Adrenal gland (tissue), 12 donors: ENCODE data around the gene CAMK1D. TPM values are rescaled to one million over a fixed set of nuclear protein-coding genes. Genes with fewer than 3 reads are reported as not detected.

Source experiments
- DNase-seq, 7 donors: peaks; one replicate each; pipeline ENCODE4 v3.0.0-alpha.2; 2019 to 2020
- H3K27ac ChIP-seq, 5 donors: fragments of 200-600 bp; sonication (generic) in 4 of 5; 1 replicate in 3 of 5; 2 replicates in 2 of 5; pipeline versions ENCODE4 v1.5.1 to v1.8.0; 2016 to 2020; ENCODE audit warnings: mild to moderate bottlenecking in 1 of 5
- H3K27me3 ChIP-seq: fragments of 200-600 bp; 2 replicates; pipeline ENCODE4 v1.8.0; 2021
- H3K36me3 ChIP-seq, 2 donors: fragments of 200-600 bp; replicated peaks in 1 of 2; 1 replicate in 1 of 2; 2 replicates in 1 of 2; pipeline versions ENCODE4 v1.5.1 to v1.8.0; 2018 to 2022
- H3K4me1 ChIP-seq, 2 donors: fragments of 200-600 bp; replicated peaks in 1 of 2; 1 replicate in 1 of 2; 2 replicates in 1 of 2; pipeline versions ENCODE4 v1.5.1 to v1.8.0; 2018 to 2021
- H3K4me3 ChIP-seq, 4 donors: fragments of 200-600 bp; sonication (generic) in 3 of 4; one replicate each; pipeline ENCODE4 v1.5.1; 2016 to 2018
- H3K9me3 ChIP-seq, 3 donors: fragments of 200-600 bp; sonication (generic) in 1 of 3; replicated peaks in 1 of 3; 1 replicate in 2 of 3; 2 replicates in 1 of 3; pipeline versions ENCODE4 v1.5.1 to v1.8.0; 2016 to 2021
- POLR2A ChIP-seq, 2 donors: fragments of 450-650 bp; IDR thresholded peaks; one replicate each; pipeline ENCODE4 v1.6.1; 2017; ENCODE audit warnings: antibody characterized with exemption in 2 of 2, mild to moderate bottlenecking in 2 of 2, moderate library complexity in 1 of 2
- WGBS, 4 donors: extraction: QIAGEN DNeasy Blood & Tissue Kit in 2 of 4; methylation state at CpG; one replicate each; pipeline versions ENCODE4 v1.1.5 to v1.1.7; 2013 to 2017; 5-methylcytosine and 5-hydroxymethylcytosine counted together
- intact Hi-C, 2 donors: fragments of 100-400 bp; cut with DNase I; formaldehyde crosslinking; loops; one replicate each; pipeline versions ENCODE4 v1.14.1 to v1.15.0; 2022 to 2023
- polyA plus RNA-seq, 3 donors: library from polyadenylated mRNA; stranded (reverse); fragments of 200-250 nt in 2 of 3; fragments of 350-450 nt in 1 of 3; fragmentation: Illumina TruSeq in 1 of 3; extraction: RNeasy Lipid Tissue Mini Kit (QIAGEN cat#74804) in 1 of 3; gene quantifications; one replicate each; pipeline ENCODE4 v1.2.3, GENCODE V29; 2013 to 2014
- total RNA-seq, 9 donors: library from RNA; depleted of rRNA in 4 of 9; stranded (reverse); fragments of >200 nt in 4 of 9; fragments of 120-200 nt in 1 of 9; fragmentation: NEBNext Ultra II Directional in 1 of 9; extraction: Animal tissue kit (Norgen Biotek cat#: 25700) in 1 of 9; gene quantifications; one replicate each; pipeline versions ENCODE4 v1.1.0 to v1.2.4, GENCODE V29; 2013 to 2023
- TF ChIP-seq, protein P1 (sequence below), 6 experiments: fragments of 450-650 bp in 4 of 6; fragments of 200-600 bp in 2 of 6; sonication (generic) in 1 of 6; IDR thresholded peaks; 1 replicate in 5 of 6; 2 replicates in 1 of 6; pipeline versions ENCODE4 v1.5.1 to v1.8.0; 2016 to 2021; ENCODE audit warnings: antibody characterized with exemption in 6 of 6, mild to moderate bottlenecking in 2 of 6, moderate library complexity in 1 of 6
- donor health status: healthy with polysubstance abuse.
- donor health status: Bipolar disorder and iron deficiency.
- donor health status: DM: yes; HTN: yes; CAD: no.
- donor health status: DM: no; HTN: no; CAD: no.
- donor health status: DM: no; HTN: no; CAD: no.
- donor health status: DM: yes; HTN: yes; CAD: no.

The CAMK1D gene
- total and polyA plus RNA-seq, 12 donors: 2.3 to 9.4 (median 6.5) TPM

DNA sequence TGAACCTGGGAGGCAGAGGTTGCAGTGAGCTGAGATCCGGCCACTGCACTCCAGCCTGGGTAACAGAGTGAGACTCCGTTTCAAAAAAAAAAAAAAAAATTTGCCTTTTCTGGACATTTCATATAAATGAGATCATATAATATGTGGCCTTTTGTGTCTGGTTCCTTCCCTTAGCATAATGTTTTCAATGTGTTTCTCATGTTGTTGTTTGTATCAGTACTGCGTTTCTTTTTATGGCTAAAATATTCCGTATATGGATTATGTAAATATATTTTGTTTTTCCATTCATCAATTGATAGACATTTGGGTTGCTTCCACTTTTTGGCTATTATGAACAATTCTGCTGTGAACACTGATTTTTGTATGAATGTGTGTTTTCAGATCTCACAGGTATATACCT, 394.6 kb downstream of the CAMK1D start:
- intact Hi-C loops: no loop called here
- DNase-seq: no peak
- 85 to 92% (median 87%) methylated on average over 4 of the region's 4 CpGs for WGBS, 4 donors

DNA sequence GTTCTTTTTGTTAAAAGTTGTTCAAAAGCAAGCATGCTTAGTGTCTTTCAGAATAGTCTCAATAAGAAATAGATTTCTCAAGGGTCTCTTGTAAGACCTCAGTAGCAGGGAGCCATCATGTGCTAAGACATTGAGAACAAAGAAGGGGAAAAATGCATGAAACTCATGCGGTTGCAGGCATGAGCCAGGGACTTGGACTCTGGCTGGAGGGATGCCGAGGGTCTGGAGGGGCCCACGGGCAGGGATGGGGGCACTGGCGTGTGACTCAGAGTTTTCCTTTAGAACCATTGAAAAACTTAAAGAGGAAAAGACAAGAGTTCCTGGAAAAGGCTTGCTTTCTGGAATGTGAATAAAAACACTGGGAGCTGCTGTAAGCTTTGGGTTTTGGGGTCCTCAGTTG, 398.8 kb downstream of the CAMK1D start:
- WGBS, 4 donors: 64 to 90% (median 80%) methylated on average over 4 of the region's 4 CpGs
- H3K9me3 ChIP-seq: no peaks in the 10 kb centered on the region
- TF ChIP-seq, protein P1, sequence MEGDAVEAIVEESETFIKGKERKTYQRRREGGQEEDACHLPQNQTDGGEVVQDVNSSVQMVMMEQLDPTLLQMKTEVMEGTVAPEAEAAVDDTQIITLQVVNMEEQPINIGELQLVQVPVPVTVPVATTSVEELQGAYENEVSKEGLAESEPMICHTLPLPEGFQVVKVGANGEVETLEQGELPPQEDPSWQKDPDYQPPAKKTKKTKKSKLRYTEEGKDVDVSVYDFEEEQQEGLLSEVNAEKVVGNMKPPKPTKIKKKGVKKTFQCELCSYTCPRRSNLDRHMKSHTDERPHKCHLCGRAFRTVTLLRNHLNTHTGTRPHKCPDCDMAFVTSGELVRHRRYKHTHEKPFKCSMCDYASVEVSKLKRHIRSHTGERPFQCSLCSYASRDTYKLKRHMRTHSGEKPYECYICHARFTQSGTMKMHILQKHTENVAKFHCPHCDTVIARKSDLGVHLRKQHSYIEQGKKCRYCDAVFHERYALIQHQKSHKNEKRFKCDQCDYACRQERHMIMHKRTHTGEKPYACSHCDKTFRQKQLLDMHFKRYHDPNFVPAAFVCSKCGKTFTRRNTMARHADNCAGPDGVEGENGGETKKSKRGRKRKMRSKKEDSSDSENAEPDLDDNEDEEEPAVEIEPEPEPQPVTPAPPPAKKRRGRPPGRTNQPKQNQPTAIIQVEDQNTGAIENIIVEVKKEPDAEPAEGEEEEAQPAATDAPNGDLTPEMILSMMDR (IDR thresholded peaks at IDR 0.05): no peak
- TF ChIP-seq POLR2A (IDR thresholded peaks at IDR 0.05): no peak
- intact Hi-C loops: no loop called here
- no peak overlapping the region for H3K27ac ChIP-seq
- H3K4me1 ChIP-seq: no peaks in the 10 kb centered on the region
- no peaks in the 10 kb centered on the region for H3K36me3 ChIP-seq
- no peak for DNase-seq
- H3K4me3 ChIP-seq: no peak overlapping the region
- H3K27me3 ChIP-seq: no peaks in the 10 kb centered on the region

More for the DNA sequence above, 394.6 kb downstream of the CAMK1D start:
- Histone ChIP-seq H3K4me1 (peaks cover 0 to 4% of the 10 kb centered on the region in 2 donors), H3K9me3 (no peaks in the 10 kb centered on the region), H3K27me3 (no peaks in the 10 kb centered on the region), H3K36me3 (no peaks in the 10 kb centered on the region), H3K4me3 (no peak overlapping the region), H3K27ac (no peak overlapping the region)
- no peak for TF ChIP-seq POLR2A (IDR thresholded peaks at IDR 0.05)
- TF ChIP-seq, protein P1 (IDR thresholded peaks at IDR 0.05): no peak

DNA sequence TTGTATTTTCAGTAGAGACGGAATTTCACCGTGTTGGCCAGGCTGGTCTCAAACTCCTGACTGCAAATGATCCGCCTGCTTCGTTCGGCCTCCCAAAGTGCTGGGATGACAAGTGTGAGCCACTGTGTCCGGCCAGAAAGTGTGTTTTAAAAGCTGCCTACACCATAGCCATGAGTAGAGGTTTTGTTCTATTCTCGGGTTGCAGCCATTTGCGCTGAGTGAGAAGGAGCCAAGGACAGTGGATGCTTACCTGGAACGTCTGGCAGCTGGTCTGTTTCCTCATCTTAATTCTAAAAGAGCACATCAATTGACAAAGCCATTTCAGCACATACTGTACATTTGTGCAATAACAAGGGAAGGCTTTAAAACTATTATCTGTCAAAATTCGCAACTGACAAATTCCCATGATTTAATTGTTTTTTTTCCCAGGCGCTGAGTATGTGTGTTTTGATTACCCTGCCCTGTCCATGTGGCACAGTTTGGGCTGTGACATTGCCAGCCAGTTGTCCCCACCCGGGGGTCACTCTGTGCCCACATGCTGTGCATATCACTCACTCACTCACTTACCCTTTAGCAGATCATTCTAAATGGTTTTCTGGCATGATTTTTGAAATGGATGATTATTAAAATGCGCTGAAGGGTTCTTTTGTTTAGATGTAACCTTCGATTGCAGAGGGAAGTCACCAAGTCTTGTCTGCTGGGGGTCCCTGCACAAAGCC, 400.6 kb downstream of the CAMK1D start:
- no peak for DNase-seq
- intact Hi-C loops: no loop called here
- H3K4me3 ChIP-seq: no peak overlapping the region
- WGBS, 4 donors: 87 to 90% (median 89%) methylated on average over 14 of the region's 14 CpGs
- H3K4me1 ChIP-seq: no peaks in the 10 kb centered on the region
- no peaks in the 10 kb centered on the region for H3K27me3 ChIP-seq
- TF ChIP-seq, protein P1 (IDR thresholded peaks at IDR 0.05): no peak
- no peak for TF ChIP-seq POLR2A (IDR thresholded peaks at IDR 0.05)
- no peak overlapping the region for H3K27ac ChIP-seq
- no peaks in the 10 kb centered on the region for H3K9me3 ChIP-seq
- no peaks in the 10 kb centered on the region for H3K36me3 ChIP-seq

DNA sequence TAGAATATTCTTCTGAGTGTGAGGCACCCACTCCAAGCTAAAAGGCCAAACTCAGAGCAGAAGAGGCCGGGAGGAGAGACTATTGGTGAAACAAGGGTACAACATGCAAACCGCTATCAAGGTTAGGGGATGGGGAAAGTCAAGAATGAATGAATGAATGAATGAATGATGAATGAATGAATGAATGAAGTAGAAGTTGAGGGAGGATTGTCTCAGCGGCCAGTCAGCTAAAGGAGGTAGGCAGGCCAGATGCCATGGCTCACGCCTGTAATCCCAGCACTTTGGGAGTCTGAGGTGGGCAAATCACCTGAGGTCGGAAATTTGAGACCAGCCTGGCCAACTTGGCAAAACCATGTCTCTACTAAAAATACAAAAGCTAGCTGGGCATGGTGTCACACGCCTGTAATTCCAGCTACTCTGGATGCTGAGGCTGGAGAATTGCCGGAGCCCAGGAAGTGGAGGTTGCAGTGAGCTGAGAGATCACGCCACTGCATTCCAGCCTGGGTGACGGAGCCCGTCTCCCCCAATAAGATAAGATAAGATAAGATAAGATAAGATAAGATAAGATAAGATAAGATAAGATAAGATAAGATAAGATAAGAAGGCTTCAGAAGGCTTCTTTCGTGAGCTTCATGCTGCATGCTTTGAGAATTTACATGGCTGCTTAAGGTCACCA, 401.3 kb downstream of the CAMK1D start:
- intact Hi-C loops: no loop called here
- H3K4me1 ChIP-seq: no peaks in the 10 kb centered on the region

More for the DNA sequence above, 401.3 kb downstream of the CAMK1D start:
- Histone ChIP-seq H3K36me3 (no peaks in the 10 kb centered on the region), H3K9me3 (no peaks in the 10 kb centered on the region), H3K27ac (no peak overlapping the region), H3K4me3 (no peak overlapping the region), H3K27me3 (no peaks in the 10 kb centered on the region)
- 62 to 66% (median 65%) methylated on average over 11 of the region's 11 CpGs for WGBS, 4 donors
- DNase-seq: peak in 5 of 7 donors; percentile 43 to 66 (median 63)
- no peak for TF ChIP-seq POLR2A (IDR thresholded peaks at IDR 0.05)
- TF ChIP-seq, protein P1 (IDR thresholded peaks at IDR 0.05): no peak
